Smooth muscle cell of bladder (primary cell): ENCODE results near the gene CYBC1. TPM values are rescaled to one million over a fixed set of nuclear protein-coding genes. Genes with fewer than 3 reads are reported as not detected.

Source experiments
- total RNA-seq: library from RNA; depleted of rRNA; stranded (reverse); fragments of >200 nt; gene quantifications from 2 replicates; pipeline ENCODE4 v1.2.3, GENCODE V29; 2014

CYBC1 gene
- total RNA-seq = 48.5 and 65.9 TPM in 2 replicates

DNA sequence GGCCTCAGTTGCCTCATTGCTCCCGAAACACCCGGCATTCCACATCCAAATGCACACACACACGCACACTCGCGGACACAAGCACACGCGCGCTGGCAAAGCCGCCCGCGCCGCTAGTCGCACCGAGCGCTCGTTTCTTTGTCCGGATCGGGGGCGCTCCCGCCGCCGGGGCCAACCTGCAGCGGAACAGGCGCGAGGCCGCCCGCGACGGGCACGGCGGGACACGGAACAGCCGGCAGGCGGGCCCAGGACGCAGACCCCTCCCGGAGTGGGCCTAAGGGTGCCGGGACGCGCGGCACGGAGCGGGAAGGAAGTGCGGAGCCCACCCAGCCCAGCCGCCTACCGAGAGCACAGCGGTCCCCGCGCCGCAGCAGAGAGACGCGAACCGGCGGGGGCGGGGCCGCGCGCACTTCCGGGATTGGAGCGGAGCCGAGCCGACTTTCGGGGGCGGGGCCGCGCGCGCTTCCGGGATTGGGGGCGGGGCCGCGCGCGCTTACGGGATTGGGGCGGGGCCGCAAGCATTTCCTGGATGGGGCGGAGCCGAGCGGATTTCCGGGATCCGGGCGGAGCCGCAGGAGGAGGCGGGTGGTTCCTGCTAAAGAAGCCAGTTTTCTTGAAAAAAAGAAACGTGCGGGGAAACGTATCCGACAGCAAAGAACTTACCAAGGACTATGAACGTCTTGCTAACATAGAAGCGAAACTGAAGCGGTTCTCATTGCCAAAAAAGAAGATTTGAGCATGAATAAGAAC is at the start of gene CYBC1:
Gene CYBC1, minus strand, starts transcription at position 396 of the 750 bp plus-strand sequence. CDS start 1,498 bp downstream, outside the sequence.

DNA sequence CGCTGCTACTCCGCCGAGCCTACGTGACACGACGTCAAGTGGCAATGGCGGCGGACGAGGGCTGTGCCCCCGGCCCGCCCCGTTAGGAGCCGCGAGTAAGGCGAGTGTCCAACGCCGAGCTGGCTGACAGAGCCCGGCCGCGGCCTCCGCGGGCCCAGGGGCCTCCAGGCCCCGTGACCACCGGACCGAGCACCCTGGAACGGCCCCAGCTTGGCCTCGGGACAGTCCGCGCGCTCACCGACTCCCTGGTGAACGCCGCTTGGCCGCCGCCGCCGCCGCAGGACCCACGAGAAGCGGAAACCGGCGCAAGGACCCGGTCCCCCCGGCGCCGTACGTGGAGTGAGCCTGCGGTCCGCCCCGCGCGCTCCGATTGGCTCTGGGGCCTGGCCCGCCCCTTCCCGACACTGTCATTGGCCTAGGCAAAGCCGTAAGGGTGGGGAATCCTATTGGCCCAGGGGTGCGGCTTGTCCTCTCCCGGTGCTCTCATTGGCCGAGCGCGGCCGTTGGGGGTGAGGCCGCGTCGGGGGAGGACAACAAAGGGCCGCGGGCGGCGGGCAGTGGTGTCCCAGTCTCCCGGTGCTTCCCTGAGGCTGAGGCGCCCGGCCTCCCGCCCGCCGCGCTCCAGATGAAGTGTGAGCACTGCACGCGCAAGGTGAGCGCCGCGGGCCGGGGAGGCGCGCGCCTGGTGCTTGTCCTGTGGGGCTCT is 7.8 kb upstream of the CYBC1 start, which contains the start of gene NARF:
Gene NARF, plus strand, starts transcription at position 563 of the 706 bp plus-strand sequence. Its CDS starts 63 bp downstream, at position 626.

DNA sequence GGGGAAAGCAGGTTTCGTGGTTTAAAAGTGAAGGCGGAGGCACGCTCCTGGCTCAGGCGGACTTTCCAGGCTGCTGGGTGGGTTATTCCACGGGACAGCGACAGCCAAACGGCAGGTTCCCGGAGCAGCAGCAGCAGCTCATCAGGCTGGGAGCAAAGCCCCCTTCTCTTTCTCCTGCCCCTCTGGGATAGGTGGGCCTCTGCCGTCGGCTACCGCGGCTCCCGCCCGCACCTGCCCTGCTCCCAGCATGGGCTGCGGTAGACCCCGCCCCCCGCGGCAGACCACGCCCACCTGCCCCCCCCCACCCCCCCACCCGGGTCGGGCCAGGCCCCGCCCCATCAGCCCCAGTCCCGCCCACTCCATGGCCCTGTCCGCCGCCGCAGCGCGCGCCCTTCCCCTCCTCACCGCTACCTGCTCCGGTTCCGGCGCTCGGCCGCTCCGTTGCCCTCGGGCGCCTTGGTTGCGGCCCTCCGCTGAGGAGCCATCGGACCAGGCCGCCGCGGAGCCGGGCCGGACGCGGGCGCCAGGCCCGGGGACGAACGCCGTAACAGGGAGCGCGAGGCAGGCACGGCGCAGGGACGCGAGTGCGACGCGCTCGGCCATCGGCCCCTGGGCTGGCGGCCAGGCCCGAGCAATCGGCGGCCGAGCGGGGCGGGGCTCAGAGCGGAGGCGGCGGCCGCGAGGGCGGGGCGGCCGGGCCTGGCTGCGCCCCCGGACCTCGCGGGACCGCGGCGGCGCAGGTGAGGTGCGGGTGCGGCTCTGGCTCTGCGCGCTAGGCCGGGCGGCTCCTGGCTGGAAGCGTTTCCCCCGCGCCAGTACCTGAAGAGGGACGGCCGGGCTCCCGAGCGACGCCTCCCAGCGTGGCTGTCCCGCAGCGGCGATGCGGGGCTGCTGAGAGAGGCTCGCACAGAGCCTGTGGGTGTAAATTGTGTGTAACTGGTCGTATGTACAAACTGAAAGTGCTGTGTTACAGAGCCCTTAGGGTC is 32.3 kb downstream of the CYBC1 start, which contains the start of the genes HEXD and OGFOD3:
Gene HEXD, plus strand, starts transcription at position 347 of the 986 bp plus-strand sequence. CDS start 1,453 bp downstream, outside the sequence.
Gene OGFOD3, minus strand, starts transcription at position 586 of the 986 bp plus-strand sequence. Its CDS starts 101 bp downstream, at position 485.

Other genes with a start within 250 kb of the CYBC1 start
- 11.1 and 16.0 TPM in 2 replicates for gene CCDC57, start 237.9 kb downstream of the CYBC1 start, total RNA-seq
- 165 and 326 TPM in 2 replicates for gene SLC16A3, start 221.7 kb downstream of the CYBC1 start, total RNA-seq
- 40.1 and 46.3 TPM in 2 replicates for gene CSNK1D, start 177.1 kb downstream of the CYBC1 start, total RNA-seq
- gene CD7, start 133.1 kb downstream of the CYBC1 start, total RNA-seq = 0.09 and 0.14 TPM in 2 replicates
- 15.6 and 19.3 TPM in 2 replicates for gene SECTM1, start 117.0 kb downstream of the CYBC1 start, total RNA-seq
- under 0.01 TPM in 1 of 2 replicates, not detected in the other for gene TEX19, start 91.5 kb downstream of the CYBC1 start, total RNA-seq
- gene UTS2R, start 79.0 kb downstream of the CYBC1 start, total RNA-seq = not detected in 2 replicates
- 9.4 and 9.7 TPM in 2 replicates for gene HEXD, start 32.4 kb downstream of the CYBC1 start, total RNA-seq
- gene OGFOD3, start 32.2 kb downstream of the CYBC1 start, total RNA-seq = 15.2 and 30.3 TPM in 2 replicates
- gene NARF, start 8.0 kb upstream of the CYBC1 start, total RNA-seq = 20.3 and 35.0 TPM in 2 replicates
- 19.9 and 26.0 TPM in 2 replicates for gene FOXK2, start 69.0 kb upstream of the CYBC1 start, total RNA-seq
- gene WDR45B, start 197.7 kb upstream of the CYBC1 start, total RNA-seq = 55.9 and 56.2 TPM in 2 replicates
- 5.3 and 7.3 TPM in 2 replicates for gene RAB40B, start 247.9 kb upstream of the CYBC1 start, total RNA-seq